ENCODE data around the gene STOX2. TPM values are rescaled to one million over a fixed set of nuclear protein-coding genes. Genes with fewer than 3 reads are reported as not detected.

Gene STOX2
- total and polyA plus RNA-seq, 2 of the 8 experiments (the other 6 are each of a cell fraction or from before 2014, with no cell fraction given) = 5.5 to 20.0 TPM

- Histone ChIP-seq H3K4me1 (replicated peaks in 1 of 4; ENCODE audit: control insufficient read depth in 3 of 4, insufficient read depth in 4 of 4, low read length in 3 of 4) (peaks cover 0 to 5% (median 0%) of the 10 kb centered on the region in 4 experiments; a peak in 1 of 7 replicates), H3K27ac (ENCODE audit: low read depth, low read length) (no peak overlapping the region), H3K23me2 (ENCODE audit: low read depth, low read length) (no peaks in the 10 kb centered on the region), H3K18ac (ENCODE audit: extremely low read depth, low read length) (no peak overlapping the region; the same call in 1 of the 2 replicates), H2BK5ac (ENCODE audit: low read depth, low read length) (no peak overlapping the region), H2AFZ (ENCODE audit: low read length) (no peak overlapping the region), H3K79me2 (ENCODE audit: control insufficient read depth in 1 of 2, insufficient read depth in 2 of 2, low read length in 2 of 2) (no peaks in the 10 kb centered on the region), H3K4me3 (ENCODE audit: extremely low read depth in 1 of 4, insufficient read depth in 2 of 4, low read depth in 3 of 4, low read length in 4 of 4) (no peak overlapping the region), H3K14ac (ENCODE audit: insufficient read length) (no peak overlapping the region), H3K56ac (replicated peaks; ENCODE audit: insufficient read length, low read depth, low read length) (no peak overlapping the region), H4K91ac (replicated peaks; ENCODE audit: insufficient read length, low read length) (no peak overlapping the region), H2BK20ac (ENCODE audit: low read length) (no peak overlapping the region), H3K4ac (replicated peaks; ENCODE audit: insufficient read length, low read depth, low read length) (no peak overlapping the region), H4K20me1 (replicated peaks in 1 of 2; ENCODE audit: control insufficient read depth in 1 of 2, insufficient read depth in 2 of 2, low read length in 2 of 2) (no peaks in the 10 kb centered on the region), H3K23ac (ENCODE audit: insufficient read length) (no peak overlapping the region), H3K27me3 (replicated peaks in 1 of 4; ENCODE audit: control insufficient read depth in 3 of 4, extremely low read depth in 1 of 4, insufficient read depth in 3 of 4, low read length in 3 of 4) (no peaks in the 10 kb centered on the region), H4K5ac (ENCODE audit: insufficient read length, low read depth, low read length) (no peak overlapping the region), H2BK120ac (replicated peaks; ENCODE audit: low read depth, low read length) (no peak overlapping the region), H3K79me1 (ENCODE audit: low read depth, low read length) (no peaks in the 10 kb centered on the region), H2BK12ac (ENCODE audit: low read depth, low read length) (no peak overlapping the region), H3K4me2 (ENCODE audit: insufficient read depth in 1 of 2, low read depth in 2 of 2, low read length in 2 of 2) (no peak overlapping the region), H2AK5ac (ENCODE audit: low read depth, low read length) (no peak overlapping the region), H3K9ac (replicated peaks in 1 of 4; ENCODE audit: extremely low read depth in 1 of 4, low read depth in 3 of 4, low read length in 3 of 4) (no peak overlapping the region), H4K8ac (ENCODE audit: extremely low read depth, insufficient read depth, low read length) (no peak overlapping the region), H3K9me3 (ENCODE audit: insufficient read depth in 2 of 2, low read depth in 1 of 2, low read length in 1 of 2) (no peaks in the 10 kb centered on the region), H2BK15ac (ENCODE audit: low read length) (no peak overlapping the region), H3K36me3 (ENCODE audit: control insufficient read depth in 2 of 4, insufficient read depth in 4 of 4, low read length in 3 of 4) (no peaks in the 10 kb centered on the region)
- CTCF ChIA-PET (ENCODE audit: partially characterized antibody) = interaction anchor here (0.7 to 1.1 kb wide), 3 partner anchors 12 to 81 kb away, joined by 3 to 5 read pairs (median 3); no protein-coding TSS in a partner anchor
- DNase-seq (ENCODE audit: low read depth in 1 of 2, low spot score in 2 of 2) = no peak
- FAIRE-seq = no peak
- POLR2A ChIA-PET (ENCODE audit: partially characterized antibody) = interaction anchor here (0.7 to 0.8 kb wide), 2 partner anchors 10 to 52 kb away, joined by 3 to 4 read pairs; no protein-coding TSS in a partner anchor
- 91% methylated on average over 26 of the region's 26 CpGs; no CpG with 5 or more reads in 1 of the 2 experiments for WGBS, 2 experiments (ENCODE audit: extremely low coverage in 1 of 2, insufficient coverage in 1 of 2, insufficient read length in 1 of 2, insufficient replicate concordance in 2 of 2, low coverage in 1 of 2, low lambda C conversion rate in 2 of 2, missing lambda C conversion rate in 1 of 2)
- TF ChIP-seq CTCF (IDR thresholded peaks at IDR 0.05; ENCODE audit: control extremely low read depth in 1 of 3, insufficient read depth in 1 of 3, low read depth in 1 of 3, low read length in 3 of 3) (no peak), ATF2 (IDR thresholded peaks at IDR 0.05; ENCODE audit: low read length) (no peak), JUND (IDR thresholded peaks at IDR 0.05; ENCODE audit: low read length) (no peak), SIN3A (conservative IDR thresholded peaks at IDR 0.05 in 1 of 2, IDR thresholded peaks at IDR 0.05 in 1 of 2; ENCODE audit: low read depth in 1 of 2, low read length in 2 of 2) (no peak), ASH2L (IDR thresholded peaks at IDR 0.05; ENCODE audit: low read length) (no peak), TEAD4 (IDR thresholded peaks at IDR 0.05; ENCODE audit: low read depth, low read length) (no peak)
These were observed 114.8 kb downstream of the STOX2 start for GRCh38 chr4:184019667-184020623.
